ENCODE results near the gene RPH3AL.

DNA sequence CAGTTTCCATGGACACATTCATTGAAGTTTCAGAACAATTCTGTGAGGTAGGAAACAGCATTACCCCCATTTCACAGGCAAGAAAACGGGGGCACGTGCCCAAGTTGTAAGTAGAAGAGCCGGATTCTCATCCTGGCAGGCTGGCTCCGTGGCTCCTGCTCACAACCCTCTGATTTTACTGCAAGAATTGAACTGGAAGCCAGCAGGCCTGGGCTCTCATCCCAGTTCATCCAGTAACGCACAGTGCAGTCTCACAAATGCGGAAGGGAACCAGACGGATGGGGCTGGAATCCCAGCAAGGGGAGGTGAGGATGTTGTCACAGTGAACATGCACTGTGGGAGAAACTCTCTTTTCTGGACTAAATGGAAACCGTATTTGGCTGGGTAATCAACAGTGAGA lies 130.4 kb downstream of the RPH3AL start:
- TF ChIP-seq, protein P1, sequence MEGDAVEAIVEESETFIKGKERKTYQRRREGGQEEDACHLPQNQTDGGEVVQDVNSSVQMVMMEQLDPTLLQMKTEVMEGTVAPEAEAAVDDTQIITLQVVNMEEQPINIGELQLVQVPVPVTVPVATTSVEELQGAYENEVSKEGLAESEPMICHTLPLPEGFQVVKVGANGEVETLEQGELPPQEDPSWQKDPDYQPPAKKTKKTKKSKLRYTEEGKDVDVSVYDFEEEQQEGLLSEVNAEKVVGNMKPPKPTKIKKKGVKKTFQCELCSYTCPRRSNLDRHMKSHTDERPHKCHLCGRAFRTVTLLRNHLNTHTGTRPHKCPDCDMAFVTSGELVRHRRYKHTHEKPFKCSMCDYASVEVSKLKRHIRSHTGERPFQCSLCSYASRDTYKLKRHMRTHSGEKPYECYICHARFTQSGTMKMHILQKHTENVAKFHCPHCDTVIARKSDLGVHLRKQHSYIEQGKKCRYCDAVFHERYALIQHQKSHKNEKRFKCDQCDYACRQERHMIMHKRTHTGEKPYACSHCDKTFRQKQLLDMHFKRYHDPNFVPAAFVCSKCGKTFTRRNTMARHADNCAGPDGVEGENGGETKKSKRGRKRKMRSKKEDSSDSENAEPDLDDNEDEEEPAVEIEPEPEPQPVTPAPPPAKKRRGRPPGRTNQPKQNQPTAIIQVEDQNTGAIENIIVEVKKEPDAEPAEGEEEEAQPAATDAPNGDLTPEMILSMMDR (conservative IDR thresholded peaks at IDR 0.05; ENCODE audit: low read depth, low read length): no peak
- no peak for TF ChIP-seq EZH2 (IDR thresholded peaks at IDR 0.05; ENCODE audit: low read length, unreplicated experiment)

All from PC-3 (cell line).